KMS-11 (cell line): ENCODE measurements around the gene HNRNPF.

Source experiments
- H2AFZ ChIP-seq: fragments of 200-600 bp; sonication (generic); 2 replicates; pipeline ENCODE4 v1.6.1; 2016; ENCODE audit warnings: antibody characterized with exemption, mixed run types, low read depth
- H3K27ac ChIP-seq: fragments of 200-600 bp; sonication (generic); 2 replicates; pipeline ENCODE4 v1.6.1; 2016; ENCODE audit warnings: mild to moderate bottlenecking, mixed run types
- H3K27me3 ChIP-seq: fragments of 200-600 bp; sonication (generic); 2 replicates; pipeline ENCODE4 v1.6.1; 2017; ENCODE audit warnings: mild to moderate bottlenecking, low read depth, mixed run types, moderate library complexity; ENCODE audit not compliant: insufficient read depth
- H3K36me3 ChIP-seq: fragments of 200-600 bp; sonication (generic); 2 replicates; pipeline ENCODE4 v1.6.1; 2017; ENCODE audit warnings: mild to moderate bottlenecking, mixed run types; ENCODE audit not compliant: insufficient read depth
- H3K4me1 ChIP-seq: fragments of 200-600 bp; sonication (generic); 2 replicates; pipeline ENCODE4 v1.6.1; 2016; ENCODE audit warnings: mild to moderate bottlenecking, low read depth, mixed run types; ENCODE audit not compliant: poor library complexity, severe bottlenecking
- H3K4me2 ChIP-seq: fragments of 200-600 bp; sonication (generic); 2 replicates; pipeline ENCODE4 v1.7.0; 2016; ENCODE audit warnings: mild to moderate bottlenecking, mixed run types
- H3K4me3 ChIP-seq: fragments of 200-600 bp; sonication (generic); IDR thresholded peaks from 2 replicates; pipeline ENCODE4 v1.6.1; 2017; ENCODE audit warnings: low read depth, low read length, mixed read lengths; ENCODE audit not compliant: insufficient read depth
- H3K79me2 ChIP-seq: fragments of 200-600 bp; sonication (generic); 2 replicates; pipeline ENCODE4 v1.6.1; 2016; ENCODE audit warnings: low read depth, mixed run types; ENCODE audit not compliant: insufficient read depth
- H3K9ac ChIP-seq: fragments of 200-600 bp; sonication (generic); 2 replicates; pipeline ENCODE4 v1.6.1; 2016; ENCODE audit warnings: mild to moderate bottlenecking, mixed run types
- H4K20me1 ChIP-seq: fragments of 200-600 bp; sonication (generic); 2 replicates; pipeline ENCODE4 v1.6.1; 2016; ENCODE audit warnings: mild to moderate bottlenecking, mixed run types; ENCODE audit not compliant: insufficient read depth
- CTCF ChIP-seq: fragments of 200-600 bp; sonication (generic); conservative IDR thresholded peaks from 2 replicates; pipeline ENCODE4 v1.6.1; 2017; ENCODE audit warnings: low read depth, mild to moderate bottlenecking, antibody characterized with exemption, low read length, moderate library complexity, mixed read lengths

Gene HNRNPF

DNA sequence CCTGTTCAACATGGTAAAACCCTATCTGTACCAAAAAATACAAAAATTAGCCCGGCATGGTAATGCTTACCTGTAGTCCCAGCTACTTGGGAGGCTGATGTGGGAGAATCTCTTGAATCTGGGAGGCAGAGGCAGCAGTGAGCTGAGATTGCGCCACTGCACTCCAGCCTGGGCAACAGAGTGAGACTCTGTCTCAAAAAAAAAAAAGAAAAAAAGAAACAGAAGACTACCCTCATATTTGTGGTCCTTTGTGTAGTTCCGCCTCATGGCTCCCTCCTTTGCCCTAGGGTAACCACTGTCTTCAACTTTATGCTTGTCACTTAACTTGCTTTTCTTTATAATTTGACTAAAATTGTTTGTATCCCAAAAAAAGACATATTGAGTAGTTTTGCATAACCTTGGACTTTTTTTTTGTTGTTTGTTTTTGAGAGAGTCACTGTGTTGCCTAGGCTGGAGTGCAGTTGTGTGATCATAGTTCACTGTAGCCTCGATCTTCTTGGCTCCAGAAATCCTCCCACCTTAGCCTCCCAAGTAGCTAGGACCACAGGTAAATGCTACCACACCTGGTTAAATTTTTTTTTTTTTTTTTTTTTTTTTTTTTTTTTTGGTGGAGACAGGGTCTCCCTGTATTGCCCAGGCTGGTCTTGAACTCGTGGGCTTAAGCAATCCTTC is 31.6 kb upstream of the HNRNPF start:
- H3K27me3 ChIP-seq, result no peaks in the 10 kb centered on the region
- no peaks in the 10 kb centered on the region for H4K20me1 ChIP-seq
- H3K9ac ChIP-seq, result no peak overlapping the region
- H3K79me2 ChIP-seq, result no peaks in the 10 kb centered on the region
- no peak overlapping the region for H3K27ac ChIP-seq
- H3K4me3 ChIP-seq, result no peak overlapping the region
- no peak overlapping the region for H2AFZ ChIP-seq
- no peak overlapping the region for H3K4me2 ChIP-seq
- no peak for TF ChIP-seq CTCF
- no peaks in the 10 kb centered on the region for H3K36me3 ChIP-seq
- H3K4me1 ChIP-seq, result peaks cover 8% of the 10 kb centered on the region

DNA sequence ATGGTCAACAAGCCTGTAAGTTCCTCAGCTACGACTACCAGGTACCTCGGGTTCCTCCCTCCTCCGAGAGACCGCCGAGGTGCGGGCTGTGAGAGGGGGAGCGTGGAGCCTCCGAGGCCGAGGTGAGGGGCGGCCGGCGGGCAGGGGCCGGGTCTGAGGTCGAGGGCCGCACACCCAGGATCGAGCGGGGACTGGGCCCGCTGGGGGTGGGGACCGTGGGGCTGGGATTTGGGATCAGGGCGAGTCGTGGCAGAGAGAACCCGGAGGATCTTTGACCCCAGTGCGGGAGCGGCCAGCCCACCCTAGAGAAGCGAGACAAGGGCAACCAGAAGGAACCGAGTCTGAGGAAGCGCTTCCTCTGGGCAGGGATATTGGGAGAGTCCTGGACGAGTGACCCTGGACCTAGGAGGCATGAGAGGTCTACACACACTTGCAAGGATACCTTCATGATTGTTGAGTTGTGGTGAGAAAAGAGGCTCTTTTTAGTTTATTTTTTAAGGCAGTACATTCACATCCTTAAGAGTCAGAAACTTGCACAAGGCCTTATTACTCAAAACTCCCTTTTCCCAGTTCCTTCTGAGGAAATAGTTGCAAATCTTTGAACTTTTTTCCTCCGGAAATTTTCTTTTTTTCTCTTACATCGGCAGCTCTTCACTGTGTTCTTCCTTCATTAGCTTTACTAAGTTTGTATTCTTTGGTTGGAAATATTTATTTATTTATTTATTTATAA is 28.3 kb upstream of the HNRNPF start:
- no peaks in the 10 kb centered on the region for H4K20me1 ChIP-seq
- H3K4me1 ChIP-seq, result peaks cover 8% of the 10 kb centered on the region
- peak overlapping the region; percentile 58 for H3K4me2 ChIP-seq
- H3K9ac ChIP-seq, result peak overlapping the region; percentile 83
- no peaks in the 10 kb centered on the region for H3K27me3 ChIP-seq
- H3K27ac ChIP-seq, result peak overlapping the region; percentile 70
- no peak for TF ChIP-seq CTCF
- no peaks in the 10 kb centered on the region for H3K79me2 ChIP-seq
- no peak overlapping the region for H3K4me3 ChIP-seq
- H2AFZ ChIP-seq, result peak overlapping the region; percentile 83
- H3K36me3 ChIP-seq, result no peaks in the 10 kb centered on the region

DNA sequence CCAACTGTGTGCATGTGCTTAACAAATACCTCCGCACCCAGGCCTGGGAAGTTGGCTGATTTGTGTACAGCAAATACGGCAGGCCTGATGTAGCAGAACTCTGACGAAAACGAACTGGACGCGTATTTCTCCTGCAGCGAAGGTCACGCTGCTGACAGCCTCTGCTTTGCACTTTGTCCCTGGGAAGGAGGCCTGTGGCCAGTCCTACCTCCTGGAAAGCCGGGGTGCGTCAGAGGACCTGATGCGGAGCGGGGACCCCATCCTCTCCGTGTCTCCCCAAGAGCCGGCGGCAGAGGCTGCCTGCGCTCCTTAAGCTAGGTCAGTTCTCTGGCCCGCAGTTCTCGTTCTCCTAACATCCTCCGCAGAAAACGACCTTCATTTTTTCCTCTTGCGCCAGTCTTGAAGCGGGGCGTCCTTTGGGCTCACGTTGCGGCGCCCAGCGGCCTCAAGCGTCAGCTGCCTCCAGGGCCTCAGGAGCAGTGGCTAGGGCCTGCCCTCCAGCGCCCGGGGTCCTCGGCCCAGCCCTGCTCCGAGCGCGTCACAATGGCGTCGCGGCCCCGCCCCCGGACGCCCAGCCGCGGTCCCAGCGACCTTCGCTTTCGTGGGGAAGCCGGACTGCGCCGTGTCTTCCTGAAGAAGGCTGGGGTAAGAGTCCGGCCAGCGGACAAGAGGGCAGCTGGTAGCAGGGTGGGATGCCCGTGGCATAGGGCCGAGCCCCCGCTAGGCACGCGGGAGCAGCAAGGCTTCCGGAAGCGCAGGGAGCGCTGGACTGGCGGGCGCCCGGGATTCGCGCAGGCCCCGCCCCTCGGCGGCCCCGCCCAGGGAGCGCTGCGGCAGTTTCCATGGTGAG is 27.5 kb upstream of the HNRNPF start, which contains the start of gene ZNF487:
TSS of gene ZNF487 (plus strand) at position 821 of the 850 bp plus-strand sequence. CDS start 38,703 bp downstream, outside the sequence.
- Histone ChIP-seq H3K9ac (peak within 1 kb of the TSS; percentile 83), H2AFZ (peak within 1 kb of the TSS; percentile 83), H4K20me1 (no peaks in the 10 kb centered on the region), H3K36me3 (no peaks in the 10 kb centered on the region), H3K27ac (peak within 1 kb of the TSS; percentile 70), H3K79me2 (no peaks in the 10 kb centered on the region), H3K4me2 (peak within 1 kb of the TSS; percentile 58), H3K4me1 (peaks cover 8% of the 10 kb centered on the region), H3K27me3 (no peaks in the 10 kb centered on the region), H3K4me3 (no peak within 1 kb of the TSS)
- no peak for TF ChIP-seq CTCF

DNA sequence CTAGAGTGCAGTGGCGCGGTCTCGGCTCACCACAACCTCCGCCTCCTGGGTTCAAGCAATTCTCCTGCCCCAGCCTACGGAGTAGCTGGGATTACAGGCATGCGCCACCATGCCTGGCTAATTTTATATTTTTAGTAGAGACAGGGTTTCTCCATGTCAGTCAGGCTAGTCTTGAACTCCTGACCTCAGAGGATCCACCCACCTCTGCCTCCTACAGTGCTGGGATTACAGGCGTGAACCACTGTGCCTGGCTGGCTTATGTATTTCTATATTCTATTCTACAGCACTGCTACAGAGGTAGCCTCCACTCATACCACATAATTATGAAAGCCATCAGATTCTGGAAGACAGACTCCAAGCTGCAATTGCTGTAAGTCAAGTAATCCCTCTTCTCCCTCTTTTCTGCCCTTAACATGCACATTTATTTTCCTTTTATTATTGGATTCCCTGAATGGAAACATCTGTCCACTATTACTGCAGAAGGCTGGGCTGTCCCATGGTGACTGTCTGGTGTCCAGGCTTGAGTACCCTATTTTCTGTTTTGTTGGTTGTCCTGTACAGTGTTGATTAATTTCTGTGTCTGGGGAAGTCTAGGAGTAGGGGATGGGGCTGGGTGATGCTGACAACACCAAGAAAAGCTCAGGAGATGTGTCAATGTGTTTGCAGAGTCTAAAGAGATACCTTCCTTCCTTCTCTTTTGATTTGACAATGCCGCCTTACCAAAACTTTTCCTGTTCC is 22.1 kb upstream of the HNRNPF start:
- no peak overlapping the region for H3K4me2 ChIP-seq
- no peaks in the 10 kb centered on the region for H3K36me3 ChIP-seq
- no peak overlapping the region for H2AFZ ChIP-seq
- H3K9ac ChIP-seq, result no peak overlapping the region
- no peaks in the 10 kb centered on the region for H3K27me3 ChIP-seq
- H3K27ac ChIP-seq, result no peak overlapping the region
- peaks cover 7% of the 10 kb centered on the region for H3K4me1 ChIP-seq
- TF ChIP-seq CTCF, result no peak
- no peak overlapping the region for H3K4me3 ChIP-seq
- H3K79me2 ChIP-seq, result no peaks in the 10 kb centered on the region
- no peaks in the 10 kb centered on the region for H4K20me1 ChIP-seq
